ENCODE results near the gene CACNA1F.

DNA sequence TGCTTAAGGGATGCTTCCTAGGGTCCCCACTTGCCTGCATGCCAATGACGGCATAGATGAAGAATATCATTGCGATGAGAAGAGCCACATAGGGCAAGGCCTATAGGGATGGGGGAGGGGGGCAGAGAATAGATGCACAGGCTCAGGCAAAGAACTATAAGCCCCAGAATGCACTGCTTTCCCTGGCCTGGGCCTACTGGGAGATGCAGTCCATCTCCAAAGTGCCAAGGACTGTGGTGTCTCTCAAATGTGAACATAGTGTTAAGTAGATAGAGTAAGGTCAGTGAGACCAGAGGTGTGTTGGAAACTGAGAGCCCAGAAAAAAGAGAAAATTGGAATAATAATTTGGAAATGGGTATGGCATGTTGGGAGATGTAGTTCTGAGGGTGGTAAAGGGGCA lies 20.9 kb downstream of the CACNA1F start:
- TF ChIP-seq, protein P1, sequence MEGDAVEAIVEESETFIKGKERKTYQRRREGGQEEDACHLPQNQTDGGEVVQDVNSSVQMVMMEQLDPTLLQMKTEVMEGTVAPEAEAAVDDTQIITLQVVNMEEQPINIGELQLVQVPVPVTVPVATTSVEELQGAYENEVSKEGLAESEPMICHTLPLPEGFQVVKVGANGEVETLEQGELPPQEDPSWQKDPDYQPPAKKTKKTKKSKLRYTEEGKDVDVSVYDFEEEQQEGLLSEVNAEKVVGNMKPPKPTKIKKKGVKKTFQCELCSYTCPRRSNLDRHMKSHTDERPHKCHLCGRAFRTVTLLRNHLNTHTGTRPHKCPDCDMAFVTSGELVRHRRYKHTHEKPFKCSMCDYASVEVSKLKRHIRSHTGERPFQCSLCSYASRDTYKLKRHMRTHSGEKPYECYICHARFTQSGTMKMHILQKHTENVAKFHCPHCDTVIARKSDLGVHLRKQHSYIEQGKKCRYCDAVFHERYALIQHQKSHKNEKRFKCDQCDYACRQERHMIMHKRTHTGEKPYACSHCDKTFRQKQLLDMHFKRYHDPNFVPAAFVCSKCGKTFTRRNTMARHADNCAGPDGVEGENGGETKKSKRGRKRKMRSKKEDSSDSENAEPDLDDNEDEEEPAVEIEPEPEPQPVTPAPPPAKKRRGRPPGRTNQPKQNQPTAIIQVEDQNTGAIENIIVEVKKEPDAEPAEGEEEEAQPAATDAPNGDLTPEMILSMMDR (IDR thresholded peaks at IDR 0.05) = no peak
- TF ChIP-seq POLR2A (IDR thresholded peaks at IDR 0.05) = no peak
